HepG2 (cell line): ENCODE results near the gene NEIL1. TPM values are rescaled to one million over a fixed set of nuclear protein-coding genes. Genes with fewer than 3 reads are reported as not detected.
A peak's percentile ranks its signal among the peaks of the same experiment; 100 is the strongest.

Experiments
- ARID3A ChIP-seq: IDR thresholded peaks from 2 replicates; pipeline ENCODE4 v1.6.1; 2012; ENCODE audit warnings: low read depth, low read length, improper control_type of control experiment
- CAMTA2 ChIP-seq: sonication (generic); formaldehyde crosslinking; IDR thresholded peaks from 2 replicates; pipeline ENCODE4 v1.4.0; 2020; ENCODE audit warnings: mild to moderate bottlenecking, missing genetic modification reagents, borderline replicate concordance
- FIP1L1 ChIP-seq: fragments of 200-400 bp; formaldehyde crosslinking; IDR thresholded peaks from 2 replicates; pipeline ENCODE4 v1.6.1; 2018; ENCODE audit warnings: low read depth, mild to moderate bottlenecking, low read length, moderate library complexity, borderline replicate concordance; ENCODE audit not compliant: insufficient read depth
- FOXK2 ChIP-seq: fragments of 450-650 bp; IDR thresholded peaks from 2 replicates; pipeline ENCODE4 v1.6.1; 2016
- MAFG ChIP-seq: sonication (generic); formaldehyde crosslinking; IDR thresholded peaks from 2 replicates; pipeline ENCODE4 v1.5.1; 2020; ENCODE audit warnings: mild to moderate bottlenecking, missing genetic modification reagents
- PHF5A ChIP-seq: IDR thresholded peaks from one replicate; pipeline ENCODE4 v1.6.1; 2018; ENCODE audit warnings: low read depth, missing genetic modification reagents; ENCODE audit not compliant: unreplicated experiment
- POLR2G ChIP-seq: fragments of 200-400 bp; formaldehyde crosslinking; IDR thresholded peaks from 2 replicates; pipeline ENCODE4 v1.6.1; 2018; ENCODE audit warnings: mild to moderate bottlenecking, low read depth, low read length, moderate library complexity
- PPARG ChIP-seq: conservative IDR thresholded peaks from 2 replicates; pipeline ENCODE4 v1.6.1; 2016; ENCODE audit warnings: missing biosample characterization, missing genetic modification reagents
- REL ChIP-seq: sonication (generic); formaldehyde crosslinking; conservative IDR thresholded peaks from 2 replicates; pipeline ENCODE4 v1.8.0; 2022; ENCODE audit warnings: mild to moderate bottlenecking, missing genetic modification reagents, moderate library complexity
- SNAPC4 ChIP-seq: sonication (generic); formaldehyde crosslinking; IDR thresholded peaks from 2 replicates; pipeline ENCODE4 v1.4.0; 2020; ENCODE audit warnings: mild to moderate bottlenecking, missing genetic modification reagents
- SOX5 ChIP-seq: IDR thresholded peaks from 2 replicates; pipeline ENCODE4 v1.6.1; 2016; ENCODE audit warnings: borderline replicate concordance
- YY1 ChIP-seq: IDR thresholded peaks from 2 replicates; pipeline ENCODE4 v1.6.1; 2011; ENCODE audit warnings: low read length, low read depth, moderate library complexity, mild to moderate bottlenecking; ENCODE audit not compliant: insufficient read depth, insufficient replicate concordance
- ZBTB14 ChIP-seq: sonication (generic); formaldehyde crosslinking; IDR thresholded peaks from 2 replicates; pipeline ENCODE4 v1.4.0; 2020; ENCODE audit warnings: missing genetic modification reagents
- ZNF282 ChIP-seq: fragments of 450-650 bp; IDR thresholded peaks from 2 replicates; pipeline ENCODE4 v1.6.1; 2018; ENCODE audit not compliant: partially characterized antibody
- ZNF451 ChIP-seq: sonication (generic); formaldehyde crosslinking; IDR thresholded peaks from 2 replicates; pipeline ENCODE4 v1.5.0; 2020; ENCODE audit warnings: mild to moderate bottlenecking, missing genetic modification reagents
- ZNF547 ChIP-seq: sonication (generic); formaldehyde crosslinking; IDR thresholded peaks from 2 replicates; pipeline ENCODE4 v1.5.1; 2020; ENCODE audit warnings: mild to moderate bottlenecking, missing genetic modification reagents
- ZNF878 ChIP-seq: sonication (generic); formaldehyde crosslinking; IDR thresholded peaks from 2 replicates; pipeline ENCODE4 v1.8.1; 2023; ENCODE audit warnings: mild to moderate bottlenecking, missing genetic modification reagents, moderate library complexity
- ZNF891 ChIP-seq: sonication (generic); formaldehyde crosslinking; IDR thresholded peaks from 2 replicates; pipeline ENCODE4 v1.5.0; 2020; ENCODE audit warnings: mild to moderate bottlenecking, missing genetic modification reagents
- polyA plus RNA-seq, 8 experiments: library from polyadenylated mRNA; depleted of rRNA in 3 of 8; stranded (reverse) in 7 of 8; unstranded in 1 of 8; fragments of >200 nt; fragmentation: Illumina TruSeq in 4 of 8; extraction: Trizol in 4 of 8; gene quantifications; 2 replicates each; pipeline versions ENCODE4 v1.2.1 to v1.2.3, GENCODE V29; 2011 to 2016; ENCODE audit warnings: low read depth in 4 of 8, missing spikeins in 1 of 8, mixed read lengths in 1 of 8; ENCODE audit not compliant: insufficient read depth in 1 of 8
- total RNA-seq, 5 experiments: library from RNA; depleted of rRNA; stranded (reverse); fragments of >200 nt; fragmentation: Illumina TruSeq; extraction: Trizol; gene quantifications; 2 replicates each; pipeline ENCODE4 v1.2.3, GENCODE V29; 2016; ENCODE audit warnings: low read depth in 1 of 5

The NEIL1 gene
- total and polyA plus RNA-seq, 2 of the 13 experiments (the other 11 are each of a cell fraction or from before 2014, with no cell fraction given) = 10.4 to 15.5 TPM

DNA sequence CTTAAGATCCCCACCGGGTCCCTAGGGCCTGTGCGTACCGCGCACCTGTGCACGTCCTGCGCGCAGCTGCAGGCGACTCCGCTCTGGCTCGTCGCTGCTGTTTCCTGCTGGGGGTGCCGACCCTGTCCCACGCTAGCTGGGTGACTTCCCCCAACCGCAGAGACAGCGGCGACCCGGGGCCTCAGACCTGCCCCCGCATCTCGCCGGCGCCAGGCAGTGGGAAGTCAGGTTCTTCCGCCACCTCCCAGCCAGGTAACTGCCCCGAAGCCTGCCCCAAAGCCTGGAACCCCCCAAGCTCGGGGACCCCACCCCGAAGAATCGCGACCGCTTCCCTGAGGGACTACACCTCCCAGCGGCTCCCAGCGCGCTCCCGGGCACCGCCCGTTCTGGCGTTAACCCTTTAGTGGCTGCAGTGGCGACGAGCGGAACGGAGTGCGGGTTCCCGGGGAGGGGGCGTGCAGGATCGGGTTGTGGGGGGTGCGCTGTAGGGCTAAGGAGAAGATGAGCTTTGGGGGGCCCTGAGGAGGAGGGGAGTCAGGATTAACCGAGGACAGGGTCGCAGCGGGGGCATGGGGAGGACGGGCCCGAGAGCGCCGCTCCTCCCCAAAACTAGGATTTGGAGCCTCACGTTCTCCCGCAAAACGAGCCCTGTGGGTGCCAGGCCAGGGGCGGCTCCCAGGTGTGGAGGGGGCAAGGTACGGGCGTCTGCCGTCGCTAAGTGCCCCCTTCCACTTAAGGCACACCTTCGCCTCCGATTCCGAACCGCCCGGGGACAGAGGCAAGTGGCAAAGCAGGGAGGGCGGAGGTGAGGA is 589 bp downstream of the NEIL1 start (continued):
- peak; percentile 66 for TF ChIP-seq ZBTB14 (CRISPR knock-in tag)
- no peak for TF ChIP-seq ARID3A
- TF ChIP-seq YY1 = peak; percentile 62
- TF ChIP-seq FOXK2 = no peak
- no peak for TF ChIP-seq PPARG (CRISPR knock-in tag)
- TF ChIP-seq CAMTA2 = peak; percentile 84; the same call in 1 of the 2 replicates
- TF ChIP-seq ZNF282 = no peak
- TF ChIP-seq POLR2G = peak; percentile 61; the same call in 1 of the 2 replicates
- TF ChIP-seq REL (CRISPR knock-in tag) = no peak
- TF ChIP-seq ZNF878 = peak; percentile 20; the same call in 1 of the 2 replicates
- peak; percentile 83; the same call in 1 of the 2 replicates for TF ChIP-seq ZNF451 (CRISPR knock-in tag)
- TF ChIP-seq PHF5A (CRISPR knock-in tag) = no peak
- TF ChIP-seq SNAPC4 (CRISPR knock-in tag) = no peak
- TF ChIP-seq FIP1L1 = no peak
- TF ChIP-seq SOX5 = no peak
- peak; percentile 56; the same call in 1 of the 2 replicates for TF ChIP-seq ZNF547 (CRISPR knock-in tag)
- no peak for TF ChIP-seq MAFG
- 0 out of 2 replicates have a peak, but pooled peaks have one; percentile 19 for TF ChIP-seq ZNF891 (CRISPR knock-in tag)
